Urinary bladder (tissue), 4 donors: ENCODE data around the gene B4GALNT3. TPM values are rescaled to one million over a fixed set of nuclear protein-coding genes. Genes with fewer than 3 reads are reported as not detected.

Source experiments
- DNase-seq: peaks from one replicate; pipeline ENCODE4 v3.0.0-alpha.2; 2015; ENCODE audit errors: extremely low spot score
- H3K27ac ChIP-seq: one replicate; pipeline ENCODE4 v1.5.1; 2013; ENCODE audit warnings: low read depth, mild to moderate bottlenecking, moderate library complexity
- H3K36me3 ChIP-seq: one replicate; pipeline ENCODE4 v1.6.1; 2013; ENCODE audit warnings: mild to moderate bottlenecking, moderate library complexity; ENCODE audit not compliant: insufficient read depth
- H3K4me1 ChIP-seq: one replicate; pipeline ENCODE4 v1.6.1; 2013; ENCODE audit warnings: mild to moderate bottlenecking, moderate library complexity; ENCODE audit not compliant: insufficient read depth
- H3K4me3 ChIP-seq: one replicate; pipeline ENCODE4 v1.5.1; 2013; ENCODE audit warnings: low read depth, low read length
- WGBS: extraction: QIAGEN DNeasy Blood & Tissue Kit; methylation state at CpG from one replicate; pipeline ENCODE4 v1.1.7; 2013; 5-methylcytosine and 5-hydroxymethylcytosine counted together
- polyA plus RNA-seq: library from polyadenylated mRNA; stranded (reverse); fragments of 200-250 nt; gene quantifications from one replicate; pipeline ENCODE4 v1.2.3, GENCODE V29; 2013
- total RNA-seq: library from RNA; depleted of rRNA; stranded (reverse); fragments of >200 nt; gene quantifications from one replicate; pipeline ENCODE4 v1.2.3, GENCODE V29; 2014
- donor health status: healthy with polysubstance abuse.
- donor health status: healthy.

Gene B4GALNT3
- total and polyA plus RNA-seq, 2 donors = 1.3 to 1.4 TPM

- H3K27ac ChIP-seq = no peak overlapping the region
- 50% methylated on average over 7 of the region's 7 CpGs for WGBS
Observed at GRCh38 chr12:578748-579419, 119.1 kb downstream of the B4GALNT3 start.

GRCh38 chr12:579420-580110 lies 119.8 kb downstream of the B4GALNT3 start:
- H3K4me3 ChIP-seq = no peak overlapping the region
- 72% methylated on average over 9 of the region's 9 CpGs for WGBS
- no peaks in the 10 kb centered on the region for H3K4me1 ChIP-seq
- no peak for DNase-seq
- no peaks in the 10 kb centered on the region for H3K36me3 ChIP-seq
- no peak overlapping the region for H3K27ac ChIP-seq

More at GRCh38 chr12:578748-579419, 119.1 kb downstream of the B4GALNT3 start:
- Histone ChIP-seq H3K4me3 (no peak overlapping the region), H3K36me3 (no peaks in the 10 kb centered on the region), H3K4me1 (no peaks in the 10 kb centered on the region)
- DNase-seq = no peak

GRCh38 chr12:580813-581212 lies 121.1 kb downstream of the B4GALNT3 start:
- H3K4me1 ChIP-seq = no peaks in the 10 kb centered on the region
- DNase-seq = no peak
- no peak overlapping the region for H3K27ac ChIP-seq
- 97% methylated on average over 4 of the region's 4 CpGs for WGBS
- H3K4me3 ChIP-seq = no peak overlapping the region
- H3K36me3 ChIP-seq = no peaks in the 10 kb centered on the region

GRCh38 chr12:581321-581720 lies 121.6 kb downstream of the B4GALNT3 start:
- no peaks in the 10 kb centered on the region for H3K36me3 ChIP-seq
- H3K4me3 ChIP-seq = no peak overlapping the region
- 94% methylated on average over 5 of the region's 5 CpGs for WGBS
- no peak overlapping the region for H3K27ac ChIP-seq
- no peak for DNase-seq
- no peaks in the 10 kb centered on the region for H3K4me1 ChIP-seq

- Histone ChIP-seq H3K27ac (no peak overlapping the region), H3K36me3 (no peaks in the 10 kb centered on the region), H3K4me3 (no peak overlapping the region), H3K4me1 (no peaks in the 10 kb centered on the region)
- WGBS = 85% methylated on average over 9 of the region's 9 CpGs
- DNase-seq = no peak
Observed at GRCh38 chr12:581746-582145, 122.0 kb downstream of the B4GALNT3 start.

GRCh38 chr12:583251-583869 lies 123.6 kb downstream of the B4GALNT3 start:
- 72% methylated on average over 13 of the region's 13 CpGs for WGBS

GRCh38 chr12:585062-586061 lies 125.6 kb downstream of the B4GALNT3 start:
- DNase-seq = no peak
- 84% methylated on average over 30 of the region's 30 CpGs for WGBS
- Histone ChIP-seq H3K4me3 (no peak overlapping the region), H3K36me3 (no peaks in the 10 kb centered on the region), H3K27ac (no peak overlapping the region), H3K4me1 (no peaks in the 10 kb centered on the region)

More at GRCh38 chr12:583251-583869, 123.6 kb downstream of the B4GALNT3 start:
- Histone ChIP-seq H3K4me1 (no peaks in the 10 kb centered on the region), H3K27ac (no peak overlapping the region), H3K4me3 (no peak overlapping the region), H3K36me3 (no peaks in the 10 kb centered on the region)
- DNase-seq = no peak

- no peak overlapping the region for H3K4me3 ChIP-seq
- 90% methylated on average over 16 of the region's 16 CpGs for WGBS
- no peak for DNase-seq
- H3K36me3 ChIP-seq = no peaks in the 10 kb centered on the region
- no peaks in the 10 kb centered on the region for H3K4me1 ChIP-seq
- H3K27ac ChIP-seq = no peak overlapping the region
Observed at GRCh38 chr12:586318-587071, 126.8 kb downstream of the B4GALNT3 start.

GRCh38 chr12:587132-588023 lies 127.6 kb downstream of the B4GALNT3 start:
- 86% methylated on average over 18 of the region's 18 CpGs for WGBS
- no peak for DNase-seq
- H3K27ac ChIP-seq = no peak overlapping the region

GRCh38 chr12:588024-588322 lies 128.2 kb downstream of the B4GALNT3 start:
- Histone ChIP-seq H3K27ac (no peak overlapping the region), H3K4me3 (no peak overlapping the region), H3K4me1 (no peaks in the 10 kb centered on the region), H3K36me3 (no peaks in the 10 kb centered on the region)
- 90% methylated on average over 10 of the region's 10 CpGs for WGBS
- DNase-seq = no peak

More at GRCh38 chr12:587132-588023, 127.6 kb downstream of the B4GALNT3 start:
- no peaks in the 10 kb centered on the region for H3K4me1 ChIP-seq
- H3K36me3 ChIP-seq = no peaks in the 10 kb centered on the region
- no peak overlapping the region for H3K4me3 ChIP-seq

GRCh38 chr12:588646-589045 lies 128.9 kb downstream of the B4GALNT3 start:
- Histone ChIP-seq H3K36me3 (no peaks in the 10 kb centered on the region), H3K4me1 (no peaks in the 10 kb centered on the region), H3K27ac (no peak overlapping the region), H3K4me3 (no peak overlapping the region)
- DNase-seq = no peak
- 90% methylated on average over 4 of the region's 4 CpGs for WGBS

GRCh38 chr12:590206-590750 lies 130.5 kb downstream of the B4GALNT3 start:
- Histone ChIP-seq H3K4me3 (no peak overlapping the region), H3K27ac (no peak overlapping the region), H3K36me3 (no peaks in the 10 kb centered on the region), H3K4me1 (no peaks in the 10 kb centered on the region)
- 83% methylated on average over 14 of the region's 14 CpGs for WGBS
- DNase-seq = no peak
